CD4-positive, alpha-beta T cell treated with Interleukin-10 for 1 hour (primary cell): ENCODE data around the gene IMMP2L.

ENCODE experiments used
- DNase-seq: peaks from one replicate; pipeline ENCODE4 v3.0.0-alpha.2; 2020

The IMMP2L gene

GRCh38 chr7:110762546-110763225 is 799.6 kb downstream of the IMMP2L start:
- no peak for DNase-seq

GRCh38 chr7:110760341-110760740 is 802.0 kb downstream of the IMMP2L start:
- no peak for DNase-seq

GRCh38 chr7:110759069-110759468 is 803.2 kb downstream of the IMMP2L start:
- no peak for DNase-seq

- DNase-seq: no peak
Observed at GRCh38 chr7:110754649-110755048, 807.6 kb downstream of the IMMP2L start.

- no peak for DNase-seq
Observed at GRCh38 chr7:110750931-110751605, 811.2 kb downstream of the IMMP2L start.

GRCh38 chr7:110733221-110733620 is 829.1 kb downstream of the IMMP2L start:
- DNase-seq: no peak

GRCh38 chr7:110724811-110725210 is 837.5 kb downstream of the IMMP2L start:
- DNase-seq: no peak

GRCh38 chr7:110721395-110721794 is 840.9 kb downstream of the IMMP2L start:
- no peak for DNase-seq

- no peak for DNase-seq
Observed at GRCh38 chr7:110720626-110721025, 841.7 kb downstream of the IMMP2L start.

- DNase-seq: no peak
Observed at GRCh38 chr7:110719741-110720140, 842.6 kb downstream of the IMMP2L start.

- no peak for DNase-seq
Observed at GRCh38 chr7:110718503-110719205, 843.6 kb downstream of the IMMP2L start.

GRCh38 chr7:110704225-110704624 is 858.1 kb downstream of the IMMP2L start:
- no peak for DNase-seq

- no peak for DNase-seq
Observed at GRCh38 chr7:110698576-110698975, 863.7 kb downstream of the IMMP2L start.

GRCh38 chr7:110693344-110693743 is 868.9 kb downstream of the IMMP2L start:
- no peak for DNase-seq

GRCh38 chr7:110688908-110689307 is 873.4 kb downstream of the IMMP2L start:
- no peak for DNase-seq

- no peak for DNase-seq
Observed at GRCh38 chr7:110685899-110686298, 876.4 kb downstream of the IMMP2L start.

GRCh38 chr7:110681941-110682340 is 880.4 kb downstream of the IMMP2L start:
- no peak for DNase-seq

GRCh38 chr7:110677405-110677804 is 884.9 kb downstream of the IMMP2L start:
- DNase-seq: no peak

GRCh38 chr7:110676785-110677184 is 885.5 kb downstream of the IMMP2L start:
- DNase-seq: no peak

GRCh38 chr7:110675383-110676103 is 886.7 kb downstream of the IMMP2L start:
- DNase-seq: no peak

- no peak for DNase-seq
Observed at GRCh38 chr7:110673148-110673547, 889.1 kb downstream of the IMMP2L start.

- no peak for DNase-seq
Observed at GRCh38 chr7:110669410-110669809, 892.9 kb downstream of the IMMP2L start.

GRCh38 chr7:110664803-110665202 is 897.5 kb downstream of the IMMP2L start:
- DNase-seq: no peak
